Karpas-422 (cell line): ENCODE results near the gene TTC33. TPM values are rescaled to one million over a fixed set of nuclear protein-coding genes. Genes with fewer than 3 reads are reported as not detected.
"Not testable (repeated sequence)": the region's sequence is repeated elsewhere in the genome, so short reads cannot be mapped to it uniquely, and the experiment has no call there.

Experiments used
- DNase-seq: peaks from one replicate; pipeline ENCODE4 v3.0.0-alpha.2; 2015
- H2AFZ ChIP-seq: fragments of 200-600 bp; sonication (generic); 2 replicates; pipeline ENCODE4 v1.6.1; 2014; ENCODE audit warnings: antibody characterized with exemption, low read length, mixed read lengths
- H3K27ac ChIP-seq: fragments of 200-600 bp; sonication (generic); 2 replicates; pipeline ENCODE4 v1.5.1; 2014; ENCODE audit warnings: mild to moderate bottlenecking, low read length, moderate library complexity
- H3K27me3 ChIP-seq: fragments of 200-600 bp; sonication (generic); 2 replicates; pipeline ENCODE4 v1.6.1; 2014; ENCODE audit warnings: low read length, mixed read lengths
- H3K36me3 ChIP-seq: fragments of 200-600 bp; sonication (generic); 2 replicates; pipeline ENCODE4 v1.6.1; 2014; ENCODE audit warnings: low read length, mixed read lengths; ENCODE audit not compliant: insufficient read depth
- H3K4me1 ChIP-seq: fragments of 200-600 bp; sonication (generic); 2 replicates; pipeline ENCODE4 v1.6.1; 2014; ENCODE audit warnings: mild to moderate bottlenecking, low read length, mixed read lengths
- H3K4me2 ChIP-seq: fragments of 200-600 bp; sonication (generic); 2 replicates; pipeline ENCODE4 v1.6.1; 2014; ENCODE audit warnings: low read length, low read depth, mild to moderate bottlenecking; ENCODE audit not compliant: poor library complexity, severe bottlenecking
- H3K4me3 ChIP-seq: fragments of 200-600 bp; sonication (generic); 2 replicates; pipeline ENCODE4 v1.5.1; 2014; ENCODE audit warnings: mild to moderate bottlenecking, antibody characterized with exemption, low read length, mixed read lengths
- H3K79me2 ChIP-seq: fragments of 200-600 bp; sonication (generic); 2 replicates; pipeline ENCODE4 v1.6.1; 2014; ENCODE audit warnings: mild to moderate bottlenecking, low read length, mixed read lengths
- H3K9ac ChIP-seq: fragments of 200-600 bp; sonication (generic); 2 replicates; pipeline ENCODE4 v1.6.0; 2014; ENCODE audit warnings: low read length
- H3K9me2 ChIP-seq: fragments of 200-600 bp; sonication (generic), shearing (Covaris generic); replicated peaks from 2 replicates; pipeline ENCODE4 v1.6.0; 2014; ENCODE audit warnings: mild to moderate bottlenecking, low read length, moderate library complexity; ENCODE audit not compliant: insufficient read depth
- H3K9me3 ChIP-seq: fragments of 300-700, 200-600 bp; sonication (generic); 2 replicates; pipeline ENCODE4 v1.6.1; 2014; ENCODE audit warnings: low read length, mixed read lengths
- H4K20me1 ChIP-seq: fragments of 200-600 bp; sonication (generic); 2 replicates; pipeline ENCODE4 v1.6.1; 2014; ENCODE audit warnings: mild to moderate bottlenecking, antibody characterized with exemption, low read length, low read depth; ENCODE audit not compliant: insufficient read depth
- total RNA-seq: library from RNA; depleted of rRNA; stranded (reverse); fragments of >200 nt; shearing (Covaris generic); gene quantifications from 2 replicates; pipeline ENCODE4 v1.2.3, GENCODE V29; 2014; ENCODE audit warnings: low replicate concordance

Gene TTC33
- total RNA-seq, 1 experiment from 2014 or later = 18.5 TPM

GRCh38 chr5:40794877-40795276, 39.1 kb upstream of the TTC33 start:
- not testable (repeated sequence) for H3K27me3 ChIP-seq, H3K4me2 ChIP-seq, H3K9me2 ChIP-seq, H3K4me3 ChIP-seq, H3K9me3 ChIP-seq, H2AFZ ChIP-seq, H3K27ac ChIP-seq, H3K36me3 ChIP-seq, H3K9ac ChIP-seq, H4K20me1 ChIP-seq, DNase-seq
- H3K79me2 ChIP-seq = peaks cover 80% of the 10 kb centered on the region
- peaks cover 24% of the 10 kb centered on the region for H3K4me1 ChIP-seq

GRCh38 chr5:40794340-40794739, 38.6 kb upstream of the TTC33 start:
- H3K4me3 ChIP-seq, H3K9me2 ChIP-seq, H3K9ac ChIP-seq, H3K9me3 ChIP-seq, H3K27ac ChIP-seq, DNase-seq, H3K36me3 ChIP-seq, H2AFZ ChIP-seq, H3K27me3 ChIP-seq, H4K20me1 ChIP-seq, H3K4me2 ChIP-seq: not testable (repeated sequence)
- Histone ChIP-seq H3K79me2 (peaks cover 86% of the 10 kb centered on the region), H3K4me1 (peaks cover 19% of the 10 kb centered on the region)

GRCh38 chr5:40792691-40793090, 36.9 kb upstream of the TTC33 start:
- H3K9me2 ChIP-seq, H4K20me1 ChIP-seq, H3K27ac ChIP-seq, DNase-seq, H3K4me3 ChIP-seq, H3K9ac ChIP-seq, H3K4me1 ChIP-seq, H3K27me3 ChIP-seq, H3K9me3 ChIP-seq, H2AFZ ChIP-seq, H3K4me2 ChIP-seq: not testable (repeated sequence)
- H3K36me3 ChIP-seq = peaks cover 20% of the 10 kb centered on the region
- H3K79me2 ChIP-seq = peaks cover 100% of the 10 kb centered on the region

GRCh38 chr5:40791715-40792139, 36.0 kb upstream of the TTC33 start:
- Histone ChIP-seq H2AFZ (no peak overlapping the region), H3K79me2 (peaks cover 100% of the 10 kb centered on the region), H3K9me3 (no peaks in the 10 kb centered on the region), H3K4me3 (no peak overlapping the region), H3K27ac (no peak overlapping the region), H3K9me2 (no peaks in the 10 kb centered on the region), H3K9ac (no peak overlapping the region), H3K4me1 (peaks cover 7% of the 10 kb centered on the region), H3K36me3 (peaks cover 22% of the 10 kb centered on the region), H3K4me2 (no peak overlapping the region), H4K20me1 (peaks cover 3% of the 10 kb centered on the region; the same call in 1 of the 2 replicates), H3K27me3 (no peaks in the 10 kb centered on the region)
- no peak for DNase-seq

- Histone ChIP-seq H3K4me1 (peaks cover under 1% of the 10 kb centered on the region), H3K9ac (no peak overlapping the region), H3K36me3 (peaks cover 22% of the 10 kb centered on the region), H3K27ac (no peak overlapping the region), H3K4me3 (no peak overlapping the region), H2AFZ (no peak overlapping the region), H3K4me2 (no peak overlapping the region), H3K9me3 (no peaks in the 10 kb centered on the region), H3K9me2 (no peaks in the 10 kb centered on the region), H3K27me3 (no peaks in the 10 kb centered on the region), H4K20me1 (peaks cover 3% of the 10 kb centered on the region; the same call in 1 of the 2 replicates), H3K79me2 (peaks cover 100% of the 10 kb centered on the region)
- DNase-seq = no peak
These were observed 35.3 kb upstream of the TTC33 start for GRCh38 chr5:40790947-40791593.

GRCh38 chr5:40788941-40789340, 33.2 kb upstream of the TTC33 start:
- not testable (repeated sequence) for H3K4me3 ChIP-seq, H3K9me3 ChIP-seq, H3K9ac ChIP-seq, H3K27me3 ChIP-seq, H3K4me1 ChIP-seq, DNase-seq, H4K20me1 ChIP-seq, H2AFZ ChIP-seq, H3K4me2 ChIP-seq, H3K27ac ChIP-seq, H3K9me2 ChIP-seq
- peaks cover 17% of the 10 kb centered on the region; the same call in 1 of the 2 replicates for H3K36me3 ChIP-seq
- H3K79me2 ChIP-seq = peaks cover 99% of the 10 kb centered on the region

- Histone ChIP-seq H3K4me2 (no peak overlapping the region), H3K4me1 (no peaks in the 10 kb centered on the region), H4K20me1 (peaks cover 3% of the 10 kb centered on the region; the same call in 1 of the 2 replicates)
These were observed 32.2 kb upstream of the TTC33 start for GRCh38 chr5:40787986-40788385.

GRCh38 chr5:40786664-40787063, 30.9 kb upstream of the TTC33 start:
- not testable (repeated sequence) for H3K9me2 ChIP-seq, H3K27me3 ChIP-seq, H3K27ac ChIP-seq, DNase-seq, H3K4me2 ChIP-seq, H3K4me1 ChIP-seq, H2AFZ ChIP-seq, H3K4me3 ChIP-seq, H3K9ac ChIP-seq, H3K9me3 ChIP-seq, H4K20me1 ChIP-seq
- Histone ChIP-seq H3K36me3 (peaks cover 15% of the 10 kb centered on the region; the same call in 1 of the 2 replicates), H3K79me2 (peaks cover 99% of the 10 kb centered on the region)

More at GRCh38 chr5:40787986-40788385, 32.2 kb upstream of the TTC33 start:
- Histone ChIP-seq H3K9ac (no peak overlapping the region), H3K4me3 (no peak overlapping the region), H3K9me3 (no peaks in the 10 kb centered on the region), H3K36me3 (peaks cover 15% of the 10 kb centered on the region; the same call in 1 of the 2 replicates), H3K79me2 (peaks cover 99% of the 10 kb centered on the region), H3K9me2 (no peaks in the 10 kb centered on the region), H3K27me3 (no peaks in the 10 kb centered on the region), H2AFZ (no peak overlapping the region), H3K27ac (no peak overlapping the region)
- DNase-seq = no peak
